HG02759 (cell line): ENCODE data around the gene ZMYM4.
"Not testable (repeated sequence)": the region's sequence is repeated elsewhere in the genome, so short reads cannot be mapped to it uniquely, and the experiment has no call there.

Source experiments
- ATAC-seq: cut with Tn5 transposase; IDR thresholded peaks from one replicate; pipeline ENCODE4 v1.9.1; 2021; ENCODE audit warnings: mild to moderate bottlenecking, moderate library complexity; ENCODE audit not compliant: unreplicated experiment

ZMYM4 gene

DNA sequence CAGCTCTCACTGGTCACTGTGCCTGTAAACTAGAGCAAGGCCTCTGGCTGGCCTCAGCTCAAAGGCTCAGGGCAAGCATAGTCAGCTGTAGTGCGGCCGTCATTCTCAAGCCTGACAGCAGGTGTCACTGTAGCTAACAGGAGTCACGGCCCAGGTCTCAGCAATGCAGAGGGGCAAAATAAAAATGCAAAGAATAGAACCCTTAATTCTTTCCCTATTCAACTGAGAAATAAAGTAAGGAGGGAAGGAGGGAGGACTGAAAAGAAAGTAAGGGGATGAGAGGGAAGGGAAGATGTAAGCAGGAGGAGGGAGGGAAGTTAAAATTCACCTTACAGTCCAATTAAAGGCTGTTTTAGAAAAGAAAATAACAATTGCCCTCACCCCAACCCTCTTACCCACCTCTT lies 182.6 kb downstream of the ZMYM4 start:
- no peak for ATAC-seq

GRCh38 chr1:35452106-35452774 lies 183.7 kb downstream of the ZMYM4 start:
- no peak for ATAC-seq

DNA sequence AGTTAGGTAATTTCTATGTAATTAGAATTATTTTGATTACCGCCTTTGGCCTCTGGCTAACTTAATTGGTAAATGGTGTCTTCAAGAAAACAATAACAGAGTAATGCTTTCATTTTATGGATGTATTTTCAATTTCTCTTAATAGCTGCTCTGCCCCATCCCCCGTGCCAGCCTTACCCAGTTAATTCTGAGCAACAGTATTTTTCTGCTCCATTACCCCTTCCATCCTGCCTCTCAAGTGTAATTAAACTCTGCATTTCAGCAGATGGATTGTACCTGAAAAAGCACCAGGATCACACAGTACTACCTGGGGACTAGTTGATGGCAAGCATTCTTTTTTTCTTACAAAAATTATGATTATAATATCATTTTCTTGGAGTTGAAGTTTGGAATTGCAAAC lies 184.5 kb downstream of the ZMYM4 start:
- no peak for ATAC-seq

DNA sequence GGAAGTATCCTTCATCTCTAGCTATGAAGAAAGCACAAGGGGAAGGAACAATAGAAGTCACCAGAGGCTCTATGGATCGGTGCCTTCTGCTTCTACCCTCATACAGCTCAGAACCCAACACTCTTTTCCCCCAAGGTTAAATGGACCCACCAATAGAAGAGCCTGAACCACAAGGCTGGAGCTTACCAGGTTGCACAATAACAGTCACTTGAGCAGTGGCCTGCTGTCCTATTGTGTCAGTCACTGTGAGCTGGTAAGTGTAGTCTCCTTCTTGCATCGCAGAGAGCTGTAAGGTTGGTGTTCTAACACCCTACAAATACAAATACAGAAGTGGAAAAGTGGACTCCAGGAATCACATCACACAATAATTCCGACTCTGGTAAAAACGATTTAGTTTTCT lies 185.7 kb downstream of the ZMYM4 start:
- no peak for ATAC-seq

GRCh38 chr1:35454616-35455015 lies 186.1 kb downstream of the ZMYM4 start:
- ATAC-seq: no peak

DNA sequence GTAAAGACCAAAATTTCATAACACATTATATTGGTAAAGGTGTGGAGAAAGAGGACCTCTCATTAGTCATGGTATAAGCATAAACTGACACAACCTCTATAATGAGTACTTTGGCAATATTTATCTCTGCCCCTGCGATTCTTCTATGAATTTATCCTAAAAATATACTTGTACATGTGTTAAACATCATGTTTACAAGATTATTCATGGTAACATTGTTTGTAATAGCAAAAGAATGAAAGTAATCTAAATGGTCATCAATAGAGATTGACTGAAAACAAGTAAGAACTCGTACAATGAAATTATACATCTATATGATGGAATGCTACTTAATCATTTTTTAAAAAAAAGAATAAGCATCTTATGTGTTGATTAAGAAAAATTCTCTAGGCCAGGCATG lies 192.3 kb downstream of the ZMYM4 start:
- no peak for ATAC-seq

- no peak for ATAC-seq
Measured at GRCh38 chr1:35461966-35462651, 193.6 kb downstream of the ZMYM4 start.

GRCh38 chr1:35463232-35463631 lies 194.7 kb downstream of the ZMYM4 start:
- ATAC-seq: no peak

- ATAC-seq: not testable (repeated sequence)
Measured at GRCh38 chr1:35463749-35464148, 195.2 kb downstream of the ZMYM4 start.

GRCh38 chr1:35466120-35466519 lies 197.6 kb downstream of the ZMYM4 start:
- no peak for ATAC-seq

- ATAC-seq: no peak
Measured at GRCh38 chr1:35470977-35471613, 202.6 kb downstream of the ZMYM4 start.
